ENCODE measurements around the gene RBM20. TPM values are rescaled to one million over a fixed set of nuclear protein-coding genes. Genes with fewer than 3 reads are reported as not detected.

RBM20 gene
- total and polyA plus RNA-seq, 2 experiments from 2014 or later = 0.05 to 0.17 TPM

- Histone ChIP-seq H3K79me2 (replicated peaks; ENCODE audit: insufficient read depth) (no peaks in the 10 kb centered on the region), H3K27ac (ENCODE audit: low read depth) (no peak overlapping the region), H3K36me3 (ENCODE audit: insufficient read depth) (no peaks in the 10 kb centered on the region), H3K4me3 (no peak overlapping the region), H2AFZ (peak overlapping the region; percentile 72; the same call in 1 of the 2 replicates), H3F3A (replicated peaks; ENCODE audit: low read depth) (no peaks in the 10 kb centered on the region), H3K4me2 (no peak overlapping the region), H3K9me2 (ENCODE audit: insufficient read depth) (0 out of 2 replicates have a peak, but pooled peaks cover 4% of the 10 kb centered on the region), H3K27me3 (ENCODE audit: insufficient read depth) (no peaks in the 10 kb centered on the region), H4K20me1 (replicated peaks; ENCODE audit: insufficient read depth) (no peaks in the 10 kb centered on the region), H3K4me1 (ENCODE audit: insufficient read depth) (no peaks in the 10 kb centered on the region)
- ATAC-seq = no peak
- TF ChIP-seq ZNF331 (CRISPR knock-in tag; IDR thresholded peaks at IDR 0.05; ENCODE audit: low read depth) = no peak
- Mint-ChIP-seq H3K4me3 (no peak overlapping the region), H3K36me3 (ENCODE audit: low read depth) (no peaks in the 10 kb centered on the region), H3K4me1 (no peaks in the 10 kb centered on the region; the same call in 2 of the 3 replicates), H3K27ac (no peak overlapping the region), H3K9me3 (no peaks in the 10 kb centered on the region), H3K27me3 (ENCODE audit: insufficient read depth, low read depth, poor library complexity) (no peaks in the 10 kb centered on the region)
- no peak for DNase-seq (ENCODE audit: low spot score)
Observed at GRCh38 chr10:110793886-110794285, 149.8 kb downstream of the RBM20 start.

DNA sequence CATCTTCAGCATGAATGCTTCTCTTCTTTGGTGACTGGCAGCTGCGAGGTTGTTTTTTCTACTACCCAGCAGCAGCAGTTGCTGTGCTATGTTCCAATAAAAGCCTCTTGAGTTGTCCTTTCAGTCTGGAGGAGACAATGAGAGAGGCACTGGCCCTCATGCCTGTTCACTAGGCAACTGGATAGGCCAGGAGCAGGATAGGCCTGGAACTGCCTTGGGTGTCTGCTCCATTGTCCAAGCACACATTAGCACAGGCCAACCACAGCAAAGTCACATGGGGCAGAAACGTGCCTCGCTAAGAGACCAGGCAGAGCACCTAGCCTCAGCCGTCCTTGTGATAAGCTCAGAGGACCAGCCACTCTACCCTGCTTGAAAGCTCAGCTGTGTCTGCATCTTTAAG lies 150.7 kb downstream of the RBM20 start:
- H3K4me3 ChIP-seq = no peak overlapping the region
- Mint-ChIP-seq H3K27ac (no peak overlapping the region), H3K9me3 (no peaks in the 10 kb centered on the region), H3K4me3 (no peak overlapping the region), H3K36me3 (ENCODE audit: low read depth) (no peaks in the 10 kb centered on the region), H3K4me1 (no peaks in the 10 kb centered on the region; the same call in 2 of the 3 replicates), H3K27me3 (ENCODE audit: insufficient read depth, low read depth, poor library complexity) (no peaks in the 10 kb centered on the region)
- no peak overlapping the region for H3K4me2 ChIP-seq
- H3K27me3 ChIP-seq (ENCODE audit: insufficient read depth) = no peaks in the 10 kb centered on the region
- H3K36me3 ChIP-seq (ENCODE audit: insufficient read depth) = no peaks in the 10 kb centered on the region
- ATAC-seq = peak; percentile 44
- 0 out of 2 replicates have a peak, but pooled peaks cover 4% of the 10 kb centered on the region for H3K9me2 ChIP-seq (ENCODE audit: insufficient read depth)
- H2AFZ ChIP-seq = peak overlapping the region; percentile 63; the same call in 1 of the 2 replicates
- H3K4me1 ChIP-seq (ENCODE audit: insufficient read depth) = no peaks in the 10 kb centered on the region
- no peaks in the 10 kb centered on the region for H4K20me1 ChIP-seq (replicated peaks; ENCODE audit: insufficient read depth)
- no peaks in the 10 kb centered on the region for H3K79me2 ChIP-seq (replicated peaks; ENCODE audit: insufficient read depth)
- no peak for DNase-seq (ENCODE audit: low spot score)
- H3K27ac ChIP-seq (ENCODE audit: low read depth) = no peak overlapping the region
- no peaks in the 10 kb centered on the region for H3F3A ChIP-seq (replicated peaks; ENCODE audit: low read depth)
- TF ChIP-seq CREB1 (CRISPR knock-in tag; IDR thresholded peaks at IDR 0.05; ENCODE audit: low read depth) (no peak), ZNF331 (CRISPR knock-in tag; IDR thresholded peaks at IDR 0.05; ENCODE audit: low read depth) (no peak), ZNF114 (CRISPR knock-in tag; IDR thresholded peaks at IDR 0.05) (no peak), STAT1 (IDR thresholded peaks at IDR 0.05; ENCODE audit: unreplicated experiment) (no peak), EZH2phosphoT487 (IDR thresholded peaks at IDR 0.05; ENCODE audit: unreplicated experiment) (no peak), ETS1 (IDR thresholded peaks at IDR 0.05) (no peak), NANOG (IDR thresholded peaks at IDR 0.05; ENCODE audit: borderline replicate concordance) (no peak)
- TF ChIP-seq, protein P1, sequence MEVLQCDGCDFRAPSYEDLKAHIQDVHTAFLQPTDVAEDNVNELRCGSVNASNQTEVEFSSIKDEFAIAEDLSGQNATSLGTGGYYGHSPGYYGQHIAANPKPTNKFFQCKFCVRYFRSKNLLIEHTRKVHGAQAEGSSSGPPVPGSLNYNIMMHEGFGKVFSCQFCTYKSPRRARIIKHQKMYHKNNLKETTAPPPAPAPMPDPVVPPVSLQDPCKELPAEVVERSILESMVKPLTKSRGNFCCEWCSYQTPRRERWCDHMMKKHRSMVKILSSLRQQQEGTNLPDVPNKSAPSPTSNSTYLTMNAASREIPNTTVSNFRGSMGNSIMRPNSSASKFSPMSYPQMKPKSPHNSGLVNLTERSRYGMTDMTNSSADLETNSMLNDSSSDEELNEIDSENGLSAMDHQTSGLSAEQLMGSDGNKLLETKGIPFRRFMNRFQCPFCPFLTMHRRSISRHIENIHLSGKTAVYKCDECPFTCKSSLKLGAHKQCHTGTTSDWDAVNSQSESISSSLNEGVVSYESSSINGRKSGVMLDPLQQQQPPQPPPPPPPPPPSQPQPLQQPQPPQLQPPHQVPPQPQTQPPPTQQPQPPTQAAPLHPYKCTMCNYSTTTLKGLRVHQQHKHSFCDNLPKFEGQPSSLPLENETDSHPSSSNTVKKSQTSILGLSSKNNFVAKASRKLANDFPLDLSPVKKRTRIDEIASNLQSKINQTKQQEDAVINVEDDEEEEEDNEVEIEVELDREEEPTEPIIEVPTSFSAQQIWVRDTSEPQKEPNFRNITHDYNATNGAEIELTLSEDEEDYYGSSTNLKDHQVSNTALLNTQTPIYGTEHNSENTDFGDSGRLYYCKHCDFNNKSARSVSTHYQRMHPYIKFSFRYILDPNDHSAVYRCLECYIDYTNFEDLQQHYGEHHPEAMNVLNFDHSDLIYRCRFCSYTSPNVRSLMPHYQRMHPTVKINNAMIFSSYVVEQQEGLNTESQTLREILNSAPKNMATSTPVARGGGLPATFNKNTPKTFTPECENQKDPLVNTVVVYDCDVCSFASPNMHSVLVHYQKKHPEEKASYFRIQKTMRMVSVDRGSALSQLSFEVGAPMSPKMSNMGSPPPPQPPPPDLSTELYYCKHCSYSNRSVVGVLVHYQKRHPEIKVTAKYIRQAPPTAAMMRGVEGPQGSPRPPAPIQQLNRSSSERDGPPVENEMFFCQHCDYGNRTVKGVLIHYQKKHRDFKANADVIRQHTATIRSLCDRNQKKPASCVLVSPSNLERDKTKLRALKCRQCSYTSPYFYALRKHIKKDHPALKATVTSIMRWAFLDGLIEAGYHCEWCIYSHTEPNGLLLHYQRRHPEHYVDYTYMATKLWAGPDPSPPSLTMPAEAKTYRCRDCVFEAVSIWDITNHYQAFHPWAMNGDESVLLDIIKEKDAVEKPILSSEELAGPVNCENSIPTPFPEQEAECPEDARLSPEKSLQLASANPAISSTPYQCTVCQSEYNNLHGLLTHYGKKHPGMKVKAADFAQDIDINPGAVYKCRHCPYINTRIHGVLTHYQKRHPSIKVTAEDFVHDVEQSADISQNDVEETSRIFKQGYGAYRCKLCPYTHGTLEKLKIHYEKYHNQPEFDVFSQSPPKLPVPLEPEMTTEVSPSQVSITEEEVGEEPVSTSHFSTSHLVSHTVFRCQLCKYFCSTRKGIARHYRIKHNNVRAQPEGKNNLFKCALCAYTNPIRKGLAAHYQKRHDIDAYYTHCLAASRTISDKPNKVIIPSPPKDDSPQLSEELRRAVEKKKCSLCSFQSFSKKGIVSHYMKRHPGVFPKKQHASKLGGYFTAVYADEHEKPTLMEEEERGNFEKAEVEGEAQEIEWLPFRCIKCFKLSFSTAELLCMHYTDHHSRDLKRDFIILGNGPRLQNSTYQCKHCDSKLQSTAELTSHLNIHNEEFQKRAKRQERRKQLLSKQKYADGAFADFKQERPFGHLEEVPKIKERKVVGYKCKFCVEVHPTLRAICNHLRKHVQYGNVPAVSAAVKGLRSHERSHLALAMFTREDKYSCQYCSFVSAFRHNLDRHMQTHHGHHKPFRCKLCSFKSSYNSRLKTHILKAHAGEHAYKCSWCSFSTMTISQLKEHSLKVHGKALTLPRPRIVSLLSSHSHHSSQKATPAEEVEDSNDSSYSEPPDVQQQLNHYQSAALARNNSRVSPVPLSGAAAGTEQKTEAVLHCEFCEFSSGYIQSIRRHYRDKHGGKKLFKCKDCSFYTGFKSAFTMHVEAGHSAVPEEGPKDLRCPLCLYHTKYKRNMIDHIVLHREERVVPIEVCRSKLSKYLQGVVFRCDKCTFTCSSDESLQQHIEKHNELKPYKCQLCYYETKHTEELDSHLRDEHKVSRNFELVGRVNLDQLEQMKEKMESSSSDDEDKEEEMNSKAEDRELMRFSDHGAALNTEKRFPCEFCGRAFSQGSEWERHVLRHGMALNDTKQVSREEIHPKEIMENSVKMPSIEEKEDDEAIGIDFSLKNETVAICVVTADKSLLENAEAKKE (CRISPR knock-in tag; IDR thresholded peaks at IDR 0.05) = no peak
- TF ChIP-seq, protein P2, sequence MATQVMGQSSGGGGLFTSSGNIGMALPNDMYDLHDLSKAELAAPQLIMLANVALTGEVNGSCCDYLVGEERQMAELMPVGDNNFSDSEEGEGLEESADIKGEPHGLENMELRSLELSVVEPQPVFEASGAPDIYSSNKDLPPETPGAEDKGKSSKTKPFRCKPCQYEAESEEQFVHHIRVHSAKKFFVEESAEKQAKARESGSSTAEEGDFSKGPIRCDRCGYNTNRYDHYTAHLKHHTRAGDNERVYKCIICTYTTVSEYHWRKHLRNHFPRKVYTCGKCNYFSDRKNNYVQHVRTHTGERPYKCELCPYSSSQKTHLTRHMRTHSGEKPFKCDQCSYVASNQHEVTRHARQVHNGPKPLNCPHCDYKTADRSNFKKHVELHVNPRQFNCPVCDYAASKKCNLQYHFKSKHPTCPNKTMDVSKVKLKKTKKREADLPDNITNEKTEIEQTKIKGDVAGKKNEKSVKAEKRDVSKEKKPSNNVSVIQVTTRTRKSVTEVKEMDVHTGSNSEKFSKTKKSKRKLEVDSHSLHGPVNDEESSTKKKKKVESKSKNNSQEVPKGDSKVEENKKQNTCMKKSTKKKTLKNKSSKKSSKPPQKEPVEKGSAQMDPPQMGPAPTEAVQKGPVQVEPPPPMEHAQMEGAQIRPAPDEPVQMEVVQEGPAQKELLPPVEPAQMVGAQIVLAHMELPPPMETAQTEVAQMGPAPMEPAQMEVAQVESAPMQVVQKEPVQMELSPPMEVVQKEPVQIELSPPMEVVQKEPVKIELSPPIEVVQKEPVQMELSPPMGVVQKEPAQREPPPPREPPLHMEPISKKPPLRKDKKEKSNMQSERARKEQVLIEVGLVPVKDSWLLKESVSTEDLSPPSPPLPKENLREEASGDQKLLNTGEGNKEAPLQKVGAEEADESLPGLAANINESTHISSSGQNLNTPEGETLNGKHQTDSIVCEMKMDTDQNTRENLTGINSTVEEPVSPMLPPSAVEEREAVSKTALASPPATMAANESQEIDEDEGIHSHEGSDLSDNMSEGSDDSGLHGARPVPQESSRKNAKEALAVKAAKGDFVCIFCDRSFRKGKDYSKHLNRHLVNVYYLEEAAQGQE (IDR thresholded peaks at IDR 0.05; ENCODE audit: unreplicated experiment) = no peak

Data from GM23338 (cell line).